ENCODE results near the gene TPPP2.

TPPP2 gene

GRCh38 chr14:21017528-21018245 is 12.3 kb upstream of the TPPP2 start:
- no peak for DNase-seq

GRCh38 chr14:21018286-21018685 is 11.7 kb upstream of the TPPP2 start:
- no peak for DNase-seq

GRCh38 chr14:21018781-21019180 is 11.2 kb upstream of the TPPP2 start:
- no peak for DNase-seq

- DNase-seq = no peak
Observed at GRCh38 chr14:21019366-21019765, 10.7 kb upstream of the TPPP2 start.

- no peak for DNase-seq
Observed at GRCh38 chr14:21020977-21021545, 9.0 kb upstream of the TPPP2 start.

GRCh38 chr14:21022686-21023085 is 7.3 kb upstream of the TPPP2 start:
- no peak for DNase-seq

GRCh38 chr14:21023174-21023573 is 6.8 kb upstream of the TPPP2 start:
- DNase-seq = no peak

- no peak for DNase-seq
Observed at GRCh38 chr14:21023817-21024584, 6.0 kb upstream of the TPPP2 start.

GRCh38 chr14:21024585-21025370 is 5.2 kb upstream of the TPPP2 start, which contains the start of gene NDRG2:
Gene NDRG2 (minus strand): TSS chr14:21025061. CDS start chr14:21023315, 1,746 bp downstream.
- no peak for DNase-seq

- no peak for DNase-seq
Observed at GRCh38 chr14:21025371-21026273, 4.4 kb upstream of the TPPP2 start.

GRCh38 chr14:21026274-21026987 is 3.6 kb upstream of the TPPP2 start:
- DNase-seq = no peak

- DNase-seq = no peak
Observed at GRCh38 chr14:21026988-21027315, 3.1 kb upstream of the TPPP2 start.

- no peak for DNase-seq
Observed at GRCh38 chr14:21030531-21030930, 514 bp downstream of the TPPP2 start.

- no peak for DNase-seq
Observed at GRCh38 chr14:21032326-21033132, 2.5 kb downstream of the TPPP2 start.

- DNase-seq = no peak
Observed at GRCh38 chr14:21033133-21033698, 3.2 kb downstream of the TPPP2 start.

- DNase-seq = no peak
Observed at GRCh38 chr14:21034707-21035106, 4.7 kb downstream of the TPPP2 start, which contains the start of gene RNASE13. Gene RNASE13 (minus strand): TSS chr14:21034807. CDS start chr14:21034288, 519 bp downstream.

- DNase-seq = no peak
Observed at GRCh38 chr14:21036751-21037150, 6.7 kb downstream of the TPPP2 start.

- DNase-seq = no peak
Observed at GRCh38 chr14:21037156-21037555, 7.1 kb downstream of the TPPP2 start.

GRCh38 chr14:21038441-21039422 is 8.7 kb downstream of the TPPP2 start:
- no peak for DNase-seq

Data from hematopoietic multipotent progenitor cell treated with erythropoietin and hydrocortisone succinate and interleukin-3 and kit ligand, for 8 days (in vitro differentiated cells).